GM23338 (cell line): ENCODE measurements around the gene NLRC5. TPM values are rescaled to one million over a fixed set of nuclear protein-coding genes. Genes with fewer than 3 reads are reported as not detected.

Experiments
- ATAC-seq: fragments of 200-7000 bp; cut with Tn5 transposase; 3 replicates; pipeline ENCODE4 v1.9.1; 2020
- DNase-seq: peaks from one replicate; pipeline ENCODE4 v3.0.0-alpha.2; 2015; ENCODE audit warnings: low spot score
- H2AFZ ChIP-seq: fragments of 200-600 bp; sonication (generic); 2 replicates; pipeline ENCODE4 v1.8.0; 2016; ENCODE audit warnings: antibody characterized with exemption, mild to moderate bottlenecking, moderate library complexity
- H3F3A ChIP-seq: fragments of 200-600 bp; sonication (generic); replicated peaks from 2 replicates; pipeline ENCODE4 v1.8.0; 2017; ENCODE audit warnings: antibody characterized with exemption, mixed run types, low read depth
- H3K27ac ChIP-seq: fragments of 200-600 bp; sonication (generic); 2 replicates; pipeline ENCODE4 v1.6.1; 2016; ENCODE audit warnings: low read depth
- H3K27me3 ChIP-seq: fragments of 200-600 bp; sonication (generic); 2 replicates; pipeline ENCODE4 v1.8.0; 2016; ENCODE audit warnings: mild to moderate bottlenecking, mixed run types, moderate library complexity; ENCODE audit not compliant: insufficient read depth
- H3K36me3 ChIP-seq: fragments of 200-600 bp; sonication (generic); 2 replicates; pipeline ENCODE4 v1.8.0; 2016; ENCODE audit warnings: mild to moderate bottlenecking; ENCODE audit not compliant: insufficient read depth
- H3K4me1 ChIP-seq: fragments of 200-600 bp; sonication (generic); 2 replicates; pipeline ENCODE4 v1.8.0; 2016; ENCODE audit warnings: mild to moderate bottlenecking, moderate library complexity; ENCODE audit not compliant: insufficient read depth
- H3K4me2 ChIP-seq: fragments of 200-600 bp; sonication (generic); 2 replicates; pipeline ENCODE4 v1.7.1; 2017; ENCODE audit warnings: mixed run types
- H3K4me3 ChIP-seq: fragments of 200-600 bp; sonication (generic); 2 replicates; pipeline ENCODE4 v1.6.1; 2016; ENCODE audit warnings: mixed run types
- H3K79me2 ChIP-seq: fragments of 200-600 bp; sonication (generic); replicated peaks from 2 replicates; pipeline ENCODE4 v1.8.0; 2017; ENCODE audit warnings: mild to moderate bottlenecking; ENCODE audit not compliant: insufficient read depth
- H3K9me2 ChIP-seq: fragments of 200-600 bp; sonication (generic); 2 replicates; pipeline ENCODE4 v1.8.0; 2017; ENCODE audit not compliant: insufficient read depth
- H4K20me1 ChIP-seq: fragments of 200-600 bp; sonication (generic); replicated peaks from 2 replicates; pipeline ENCODE4 v1.8.0; 2017; ENCODE audit warnings: mild to moderate bottlenecking; ENCODE audit not compliant: insufficient read depth
- H3K27ac Mint-ChIP-seq: 2 replicates; pipeline ENCODE4 v1.8.0; 2020; ENCODE audit warnings: inconsistent platforms, mild to moderate bottlenecking, moderate library complexity, mixed read lengths
- H3K27me3 Mint-ChIP-seq: 3 replicates; pipeline ENCODE4 v1.8.0; 2022; ENCODE audit warnings: low read depth, mild to moderate bottlenecking, moderate library complexity, mixed read lengths, inconsistent platforms; ENCODE audit not compliant: insufficient read depth, poor library complexity
- H3K36me3 Mint-ChIP-seq: 3 replicates; pipeline ENCODE4 v1.8.0; 2021; ENCODE audit warnings: low read depth, mild to moderate bottlenecking, inconsistent platforms, moderate library complexity, mixed read lengths
- H3K4me1 Mint-ChIP-seq: 3 replicates; pipeline ENCODE4 v1.8.0; 2020; ENCODE audit warnings: mild to moderate bottlenecking, inconsistent platforms, mixed read lengths
- H3K4me3 Mint-ChIP-seq: 3 replicates; pipeline ENCODE4 v1.8.0; 2021; ENCODE audit warnings: moderate library complexity, mild to moderate bottlenecking, inconsistent platforms, mixed read lengths
- H3K9me3 Mint-ChIP-seq: 3 replicates; pipeline ENCODE4 v1.8.0; 2020; ENCODE audit warnings: moderate library complexity, mild to moderate bottlenecking, inconsistent platforms, mixed read lengths
- CREB1 ChIP-seq: fragments of 250-450 bp; sonication (Bioruptor Pico); IDR thresholded peaks from 2 replicates; pipeline ENCODE4 v1.5.0; 2020; ENCODE audit warnings: low read depth, mild to moderate bottlenecking, moderate library complexity
- EZH2 ChIP-seq: fragments of 200-600 bp; sonication (generic); IDR thresholded peaks from one replicate; pipeline ENCODE4 v1.8.0; 2017; ENCODE audit warnings: antibody characterized with exemption, mild to moderate bottlenecking, low read depth; ENCODE audit not compliant: unreplicated experiment
- JUNB ChIP-seq: IDR thresholded peaks from one replicate; pipeline ENCODE4 v1.6.1; 2016; ENCODE audit warnings: antibody characterized with exemption; ENCODE audit not compliant: unreplicated experiment
- POLR2AphosphoS5 ChIP-seq: IDR thresholded peaks from 2 replicates; pipeline ENCODE4 v1.6.1; 2016; ENCODE audit warnings: antibody characterized with exemption, low read depth
- polyA plus RNA-seq: library from polyadenylated mRNA; unstranded; fragments of >200 nt; fragmentation: Nextera tagmentation; extraction: Ambion mirVana; gene quantifications from 2 replicates; pipeline ENCODE4 v1.2.1, GENCODE V29; 2016
- total RNA-seq: library from RNA; depleted of rRNA; stranded (reverse); fragments of >200 nt; shearing (Covaris generic); gene quantifications from 2 replicates; pipeline ENCODE4 v1.2.3, GENCODE V29; 2014
- TF ChIP-seq, protein P1 (sequence below): IDR thresholded peaks from 2 replicates; pipeline ENCODE4 v1.6.1; 2016; ENCODE audit warnings: antibody characterized with exemption
- TF ChIP-seq, protein P2 (sequence below), 2 experiments: fragments of 200-600 bp in 1 of 2; sonication (generic) in 1 of 2; conservative IDR thresholded peaks; 2 replicates each; pipeline versions ENCODE4 v1.5.1 to v1.6.1; 2016 to 2017; ENCODE audit warnings: antibody characterized with exemption in 2 of 2, low read depth in 2 of 2, mild to moderate bottlenecking in 2 of 2, moderate library complexity in 1 of 2

Gene NLRC5
- total and polyA plus RNA-seq, 2 experiments from 2014 or later: 2.3 to 3.9 TPM

- TF ChIP-seq, protein P1, sequence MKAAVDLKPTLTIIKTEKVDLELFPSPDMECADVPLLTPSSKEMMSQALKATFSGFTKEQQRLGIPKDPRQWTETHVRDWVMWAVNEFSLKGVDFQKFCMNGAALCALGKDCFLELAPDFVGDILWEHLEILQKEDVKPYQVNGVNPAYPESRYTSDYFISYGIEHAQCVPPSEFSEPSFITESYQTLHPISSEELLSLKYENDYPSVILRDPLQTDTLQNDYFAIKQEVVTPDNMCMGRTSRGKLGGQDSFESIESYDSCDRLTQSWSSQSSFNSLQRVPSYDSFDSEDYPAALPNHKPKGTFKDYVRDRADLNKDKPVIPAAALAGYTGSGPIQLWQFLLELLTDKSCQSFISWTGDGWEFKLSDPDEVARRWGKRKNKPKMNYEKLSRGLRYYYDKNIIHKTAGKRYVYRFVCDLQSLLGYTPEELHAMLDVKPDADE: no peak
- no peak for TF ChIP-seq JUNB
- no peak for TF ChIP-seq POLR2AphosphoS5
- TF ChIP-seq CREB1 (CRISPR knock-in tag): no peak
Observed at GRCh38 chr16:57091200-57091974, 102.0 kb downstream of the NLRC5 start (continued).

DNA sequence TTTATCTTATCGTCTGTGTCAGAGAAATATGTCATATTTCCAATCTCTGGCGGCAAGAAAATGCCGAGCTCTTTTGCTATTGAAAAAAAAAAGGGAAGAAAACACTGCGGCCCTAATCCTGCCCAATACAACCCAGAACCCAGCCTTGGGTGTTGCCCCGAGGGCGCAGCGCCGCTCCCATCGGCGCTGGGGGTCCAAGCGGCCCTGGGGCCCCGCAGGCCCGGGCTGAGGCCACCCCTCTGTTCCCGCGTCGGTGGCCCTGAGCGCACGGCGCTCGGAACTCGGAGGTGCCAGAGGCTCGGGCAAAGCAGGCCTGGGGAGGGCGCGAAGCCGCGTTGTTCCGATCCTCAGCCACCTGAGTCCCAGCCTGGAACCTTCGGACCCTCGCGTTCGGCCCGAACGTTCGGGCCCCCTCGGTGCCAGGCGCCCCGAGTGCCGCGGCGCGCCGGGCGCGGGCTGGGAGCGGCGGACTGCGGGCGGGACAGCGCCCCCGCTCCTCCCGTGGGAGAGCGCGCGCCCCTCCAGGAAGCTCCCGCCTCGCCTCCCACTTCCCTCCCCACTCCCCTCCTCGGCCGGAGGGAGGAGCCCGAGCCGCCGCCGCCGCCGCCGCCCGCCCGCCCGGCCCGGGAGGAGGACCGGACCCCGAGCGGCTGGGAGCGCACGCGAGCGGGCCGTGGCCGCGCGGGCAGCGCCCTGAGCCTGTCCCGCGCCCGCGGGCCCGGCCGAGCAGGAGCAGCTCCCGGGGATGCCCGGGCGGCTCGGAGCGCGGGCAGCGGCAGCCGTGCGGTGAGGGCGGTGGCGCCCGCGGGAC lies 102.8 kb downstream of the NLRC5 start, which contains the start of gene CPNE2:
Gene CPNE2 (plus strand): TSS at position 609 of the 811 bp plus-strand sequence. CDS start 18,160 bp downstream, outside the sequence.
- peak within 1 kb of the TSS; percentile 81 for H3K4me3 Mint-ChIP-seq
- no peaks in the 10 kb centered on the region for H3K9me2 ChIP-seq
- H3K9me3 Mint-ChIP-seq: no peaks in the 10 kb centered on the region
- H3K27ac ChIP-seq: no peak within 1 kb of the TSS
- H3K79me2 ChIP-seq: no peaks in the 10 kb centered on the region
- H2AFZ ChIP-seq: peak within 1 kb of the TSS; percentile 99
- peak within 1 kb of the TSS; percentile 88 for H3K4me3 ChIP-seq
- no peaks in the 10 kb centered on the region; the same call in 1 of the 2 replicates for H4K20me1 ChIP-seq
- peaks cover 11% of the 10 kb centered on the region for H3K4me1 Mint-ChIP-seq
- peaks cover 14% of the 10 kb centered on the region for H3K4me1 ChIP-seq
- peaks cover 36% of the 10 kb centered on the region for H3K27me3 ChIP-seq
- H3K36me3 ChIP-seq: no peaks in the 10 kb centered on the region
- peaks cover 4% of the 10 kb centered on the region; the same call in 1 of the 2 replicates for H3F3A ChIP-seq
- H3K27me3 Mint-ChIP-seq: peaks cover 16% of the 10 kb centered on the region
- no peaks in the 10 kb centered on the region for H3K36me3 Mint-ChIP-seq
- peak; percentile 54 for ATAC-seq
- DNase-seq: peak; percentile 55
- TF ChIP-seq EZH2 (peak; percentile 62), CREB1 (CRISPR knock-in tag) (no peak)
- TF ChIP-seq, protein P2, sequence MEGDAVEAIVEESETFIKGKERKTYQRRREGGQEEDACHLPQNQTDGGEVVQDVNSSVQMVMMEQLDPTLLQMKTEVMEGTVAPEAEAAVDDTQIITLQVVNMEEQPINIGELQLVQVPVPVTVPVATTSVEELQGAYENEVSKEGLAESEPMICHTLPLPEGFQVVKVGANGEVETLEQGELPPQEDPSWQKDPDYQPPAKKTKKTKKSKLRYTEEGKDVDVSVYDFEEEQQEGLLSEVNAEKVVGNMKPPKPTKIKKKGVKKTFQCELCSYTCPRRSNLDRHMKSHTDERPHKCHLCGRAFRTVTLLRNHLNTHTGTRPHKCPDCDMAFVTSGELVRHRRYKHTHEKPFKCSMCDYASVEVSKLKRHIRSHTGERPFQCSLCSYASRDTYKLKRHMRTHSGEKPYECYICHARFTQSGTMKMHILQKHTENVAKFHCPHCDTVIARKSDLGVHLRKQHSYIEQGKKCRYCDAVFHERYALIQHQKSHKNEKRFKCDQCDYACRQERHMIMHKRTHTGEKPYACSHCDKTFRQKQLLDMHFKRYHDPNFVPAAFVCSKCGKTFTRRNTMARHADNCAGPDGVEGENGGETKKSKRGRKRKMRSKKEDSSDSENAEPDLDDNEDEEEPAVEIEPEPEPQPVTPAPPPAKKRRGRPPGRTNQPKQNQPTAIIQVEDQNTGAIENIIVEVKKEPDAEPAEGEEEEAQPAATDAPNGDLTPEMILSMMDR (conservative IDR thresholded peaks at IDR 0.05; ENCODE audit: low read depth in 2 of 2): 0 out of 4 replicates have a peak, but pooled peaks of 1 of the 2 experiments have one; percentile 8
- H3K27ac Mint-ChIP-seq: no peak within 1 kb of the TSS
- H3K4me2 ChIP-seq: peak within 1 kb of the TSS; percentile 99
